HepG2 (cell line): ENCODE measurements around the gene TAF1B. TPM values are rescaled to one million over a fixed set of nuclear protein-coding genes. Genes with fewer than 3 reads are reported as not detected.

Experiments used
- ATAC-seq: fragments of 200-7000 bp; cut with Tn5 transposase; 3 replicates; pipeline ENCODE4 v1.9.1; 2020; ENCODE audit warnings: mild to moderate bottlenecking, moderate library complexity
- BruUV-seq: library from RNA; stranded (reverse); fragments of 400-500 nt; replicated peaks from 2 replicates; lab custom pipeline; 2021; lab: Mats Ljungman, UMichigan
- CTCF ChIA-PET: fragments of 300-600 bp; formaldehyde crosslinking; extraction: SDS; loops from one replicate; lab custom pipeline; 2021; ENCODE audit warnings: low total read pairs, inconsistent platforms, low intra/inter-chr PET ratio; lab: Yijun Ruan, JAX
- POLR2A ChIA-PET: fragments of 350-600 bp; sonication (Branson Sonifier 250); formaldehyde crosslinking; loops from one replicate; lab custom pipeline; 2020; ENCODE audit warnings: antibody characterized with exemption, inconsistent platforms; lab: Yijun Ruan, JAX
- DNase-seq: peaks from one replicate; pipeline ENCODE4 v3.0.0-alpha.2; 2015; ENCODE audit warnings: low spot score
- FAIRE-seq: peaks from 3 replicates; lab custom pipeline; 2011; peaks lifted over from hg19 to GRCh38; lab: Jason Lieb, UNC
- H2AFZ ChIP-seq: one replicate; pipeline ENCODE4 v1.6.1; 2011; ENCODE audit warnings: low read length, inconsistent platforms
- H3K27ac ChIP-seq: fragments of 300-600 bp; 3 replicates; pipeline ENCODE4 v1.8.0; 2011; ENCODE audit warnings: mixed run types, mild to moderate bottlenecking, mixed read lengths, low read length, inconsistent platforms; ENCODE audit not compliant: insufficient read depth; ENCODE audit errors: extremely low read length
- H3K27me3 ChIP-seq, 2 experiments: fragments of 200-600 bp in 1 of 2; 2 replicates in 1 of 2; 3 replicates in 1 of 2; pipeline versions ENCODE4 v1.6.0 to v1.8.0; 2011; ENCODE audit warnings: low read length in 2 of 2, mild to moderate bottlenecking in 2 of 2, moderate library complexity in 2 of 2, inconsistent platforms in 1 of 2; ENCODE audit not compliant: insufficient read depth in 2 of 2, control insufficient read depth in 1 of 2
- H3K36me3 ChIP-seq, 2 experiments: fragments of 200-600 bp in 1 of 2; replicated peaks in 1 of 2; 2 replicates in 1 of 2; 3 replicates in 1 of 2; pipeline versions ENCODE4 v1.5.1 to v1.8.0; 2011; ENCODE audit warnings: low read length in 2 of 2, inconsistent platforms in 1 of 2; ENCODE audit not compliant: insufficient read depth in 2 of 2, control insufficient read depth in 1 of 2
- H3K4me1 ChIP-seq: 2 replicates; pipeline ENCODE4 v1.5.1; 2012; ENCODE audit warnings: low read length, inconsistent platforms; ENCODE audit not compliant: insufficient read depth
- H3K4me2 ChIP-seq: 2 replicates; pipeline ENCODE4 v1.6.0; 2011; ENCODE audit warnings: low read depth, low read length, inconsistent platforms
- H3K4me3 ChIP-seq, 3 experiments: fragments of 200-600 bp in 1 of 3; sonication (generic), shearing (Covaris generic) in 1 of 3; replicated peaks in 1 of 3; 2 replicates each; pipeline ENCODE4 v1.5.1; 2011 to 2016; ENCODE audit warnings: low read length in 3 of 3, inconsistent platforms in 2 of 3, low read depth in 2 of 3, mild to moderate bottlenecking in 2 of 3, control low read depth in 1 of 3, mixed read lengths in 1 of 3; ENCODE audit not compliant: insufficient read depth in 1 of 3
- H3K79me2 ChIP-seq: one replicate; pipeline ENCODE4 v1.6.1; 2011; ENCODE audit warnings: low read length, inconsistent platforms; ENCODE audit not compliant: insufficient read depth
- H3K9ac ChIP-seq: 2 replicates; pipeline ENCODE4 v1.6.0; 2011; ENCODE audit warnings: mild to moderate bottlenecking, low read depth, low read length, inconsistent platforms; ENCODE audit not compliant: insufficient read depth
- H3K9me3 ChIP-seq: 2 replicates; pipeline ENCODE4 v1.5.1; 2012; ENCODE audit warnings: mild to moderate bottlenecking, low read length
- H4K20me1 ChIP-seq: 2 replicates; pipeline ENCODE4 v1.6.0; 2011; ENCODE audit warnings: inconsistent platforms, mild to moderate bottlenecking, low read length, moderate library complexity; ENCODE audit not compliant: insufficient read depth
- CREB1 ChIP-seq, 2 experiments: fragments of 450-650 bp in 1 of 2; IDR thresholded peaks; 2 replicates each; pipeline ENCODE4 v1.6.1; 2016 to 2017; ENCODE audit warnings: control low read depth in 1 of 2, mild to moderate bottlenecking in 1 of 2, missing compliant biosample characterization in 1 of 2, missing genetic modification characterization in 1 of 2
- CREM ChIP-seq, 2 experiments: sonication (generic) in 1 of 2; formaldehyde crosslinking in 1 of 2; IDR thresholded peaks; 2 replicates each; pipeline versions ENCODE4 v1.4.0 to v1.6.1; 2016 to 2020; ENCODE audit warnings: antibody characterized with exemption in 1 of 2, mild to moderate bottlenecking in 1 of 2, missing genetic modification reagents in 1 of 2
- ELF3 ChIP-seq: IDR thresholded peaks from 2 replicates; pipeline ENCODE4 v1.6.1; 2016; ENCODE audit warnings: missing genetic modification reagents, missing compliant biosample characterization
- GATAD2A ChIP-seq: IDR thresholded peaks from 2 replicates; pipeline ENCODE4 v1.6.1; 2016
- HNRNPH1 ChIP-seq: fragments of 200-400 bp; formaldehyde crosslinking; optimal IDR thresholded peaks from 2 replicates; pipeline ENCODE3; 2017; ENCODE audit warnings: mild to moderate bottlenecking, low read depth, low read length
- KLF16 ChIP-seq, 2 experiments: sonication (generic) in 1 of 2; formaldehyde crosslinking in 1 of 2; IDR thresholded peaks; 2 replicates each; pipeline versions ENCODE4 v1.6.1 to v1.8.0; 2016 to 2023; ENCODE audit warnings: missing genetic modification reagents in 2 of 2, missing compliant biosample characterization in 1 of 2
- PLRG1 ChIP-seq: fragments of 450-650 bp; conservative IDR thresholded peaks from 2 replicates; pipeline ENCODE4 v1.6.1; 2016
- SOX5 ChIP-seq: IDR thresholded peaks from 2 replicates; pipeline ENCODE4 v1.6.1; 2016; ENCODE audit warnings: borderline replicate concordance
- TCF7 ChIP-seq: sonication (generic); IDR thresholded peaks from 2 replicates; pipeline ENCODE4 v1.6.1; 2016; ENCODE audit warnings: antibody characterized with exemption, low read depth
- ZBTB33 ChIP-seq: sonication (generic); formaldehyde crosslinking; IDR thresholded peaks from 2 replicates; pipeline ENCODE4 v1.4.0; 2020; ENCODE audit warnings: missing genetic modification reagents
- ZNF770 ChIP-seq: sonication (generic); formaldehyde crosslinking; IDR thresholded peaks from 2 replicates; pipeline ENCODE4 v1.5.0; 2020; ENCODE audit warnings: mild to moderate bottlenecking, missing genetic modification reagents
- WGBS: methylation state at CpG from one replicate; pipeline ENCODE4 v1.1.6; 2017; ENCODE audit warnings: low lambda C conversion rate; 5-methylcytosine and 5-hydroxymethylcytosine counted together
- in situ Hi-C: cut with HindIII; loops from 2 replicates; pipeline ENCODE4 v1.10.0; 2017; ENCODE audit warnings: low pct_unique_long_range_greater_than_20kb; ENCODE audit not compliant: extremely low pct_ligation_motif_present
- intact Hi-C: fragments of 100-400 bp; cut with micrococcal nuclease; formaldehyde crosslinking; loops from one replicate; pipeline ENCODE4 v1.10.0; 2022; ENCODE audit not compliant: unreplicated experiment
- polyA plus RNA-seq, 8 experiments: library from polyadenylated mRNA; depleted of rRNA in 3 of 8; stranded (reverse) in 7 of 8; unstranded in 1 of 8; fragments of >200 nt; fragmentation: Illumina TruSeq in 4 of 8; extraction: Trizol in 4 of 8; gene quantifications; 2 replicates each; pipeline versions ENCODE4 v1.2.1 to v1.2.3, GENCODE V29; 2011 to 2016; ENCODE audit warnings: low read depth in 4 of 8, missing spikeins in 1 of 8, mixed read lengths in 1 of 8; ENCODE audit not compliant: insufficient read depth in 1 of 8
- total RNA-seq, 5 experiments: library from RNA; depleted of rRNA; stranded (reverse); fragments of >200 nt; fragmentation: Illumina TruSeq; extraction: Trizol; gene quantifications; 2 replicates each; pipeline ENCODE4 v1.2.3, GENCODE V29; 2016; ENCODE audit warnings: low read depth in 1 of 5
- TF ChIP-seq, protein P1 (sequence below): sonication (generic); formaldehyde crosslinking; IDR thresholded peaks from 2 replicates; pipeline ENCODE4 v1.4.0; 2020; ENCODE audit warnings: missing genetic modification reagents, mild to moderate bottlenecking, borderline replicate concordance
- TF ChIP-seq, protein P2 (sequence below): sonication (generic); formaldehyde crosslinking; IDR thresholded peaks from 2 replicates; pipeline ENCODE4 v1.8.1; 2022; ENCODE audit warnings: low read depth, mild to moderate bottlenecking, missing genetic modification reagents

TAF1B gene
- total and polyA plus RNA-seq, 2 of the 13 experiments (the other 11 are each of a cell fraction or from before 2014, with no cell fraction given): 13.3 to 27.7 TPM

DNA sequence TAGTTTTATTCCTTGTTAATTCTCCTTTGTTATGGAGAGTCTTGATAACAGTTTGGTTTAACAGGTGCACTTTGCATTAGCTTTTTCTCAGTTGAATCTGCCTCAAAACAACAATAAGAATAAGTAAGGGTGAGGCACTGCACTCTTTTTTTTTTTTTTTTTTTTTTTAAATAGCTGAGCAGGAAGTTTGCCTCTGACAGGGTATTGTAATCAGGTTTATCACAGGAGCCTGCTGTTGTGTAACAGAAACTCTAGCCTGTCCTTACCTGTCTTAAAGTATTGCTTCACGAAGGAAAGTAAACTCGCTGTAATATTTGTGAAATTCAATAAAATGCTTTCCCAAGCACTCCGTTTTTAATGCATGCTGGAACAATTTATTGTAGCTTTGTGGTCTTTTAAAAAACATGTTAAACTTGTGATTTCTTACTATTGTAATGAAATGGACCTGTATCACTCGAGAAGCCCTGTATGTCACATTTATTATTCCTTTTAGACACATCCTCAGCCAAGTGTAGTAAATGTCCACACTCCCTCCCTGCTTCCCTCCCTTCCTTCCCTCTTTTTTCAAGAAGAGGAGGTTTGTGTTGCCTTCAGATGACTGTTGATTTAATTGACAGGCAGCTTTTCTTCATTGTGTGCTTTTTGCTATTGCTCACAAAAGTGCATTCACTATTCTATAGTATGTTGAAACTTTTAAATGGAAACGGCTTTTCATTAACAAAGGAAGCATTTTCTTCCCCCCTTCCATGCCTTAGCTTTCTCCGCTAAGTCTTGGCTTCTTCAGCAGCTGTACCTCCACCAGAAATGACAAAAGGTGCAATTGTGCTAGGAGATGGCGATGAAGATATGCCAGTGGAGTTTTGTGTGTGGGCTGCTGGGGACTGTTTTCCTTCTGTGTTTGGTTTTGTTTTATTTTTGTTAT, 52.7 kb downstream of the TAF1B start:
- ChIA-PET POLR2A (interaction anchor here (1.6 kb wide), 1 partner anchor 53 kb away, joined by 5 read pairs; the partner anchor contains the start of gene TAF1B), CTCF (no interaction called here)
- no TSS peak for BruUV-seq
- H3K9me3 ChIP-seq: no peaks in the 10 kb centered on the region
- FAIRE-seq (peak; percentile 63), DNase-seq (peak; percentile 67), ATAC-seq (peak; percentile 74)
- peaks cover 28% of the 10 kb centered on the region for H3K4me1 ChIP-seq
- H3K4me3 ChIP-seq: no peak overlapping the region
- WGBS: 41% methylated on average over 7 of the region's 7 CpGs
- no peaks in the 10 kb centered on the region for H3K27me3 ChIP-seq
- H3K36me3 ChIP-seq: no peaks in the 10 kb centered on the region; a peak in 2 of 5 replicates
- H2AFZ ChIP-seq: no peak overlapping the region
- no peaks in the 10 kb centered on the region for H3K79me2 ChIP-seq
- in situ Hi-C loops (no loop called here), intact Hi-C loops (loop anchor here (5.0 kb wide), 1 partner anchor 46 kb away; no protein-coding TSS in a partner anchor)
- H4K20me1 ChIP-seq: no peaks in the 10 kb centered on the region
- no peak overlapping the region for H3K9ac ChIP-seq
- H3K4me2 ChIP-seq: peak overlapping the region; percentile 43; the same call in 1 of the 2 replicates
- peak overlapping the region; percentile 41 for H3K27ac ChIP-seq
- TF ChIP-seq, protein P1, sequence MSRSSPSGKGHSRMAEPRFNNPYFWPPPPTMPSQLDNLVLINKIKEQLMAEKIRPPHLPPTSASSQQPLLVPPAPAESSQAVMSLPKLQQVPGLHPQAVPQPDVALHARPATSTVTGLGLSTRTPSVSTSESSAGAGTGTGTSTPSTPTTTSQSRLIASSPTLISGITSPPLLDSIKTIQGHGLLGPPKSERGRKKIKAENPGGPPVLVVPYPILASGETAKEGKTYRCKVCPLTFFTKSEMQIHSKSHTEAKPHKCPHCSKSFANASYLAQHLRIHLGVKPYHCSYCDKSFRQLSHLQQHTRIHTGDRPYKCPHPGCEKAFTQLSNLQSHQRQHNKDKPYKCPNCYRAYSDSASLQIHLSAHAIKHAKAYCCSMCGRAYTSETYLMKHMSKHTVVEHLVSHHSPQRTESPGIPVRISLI (CRISPR knock-in tag): peak; percentile 78; the same call in 1 of the 2 replicates
- no peak for TF ChIP-seq ELF3 (CRISPR knock-in tag)
- TF ChIP-seq ZBTB33: peak; percentile 98
- TF ChIP-seq HNRNPH1: no peak
- TF ChIP-seq SOX5 (CRISPR knock-in tag): peak; percentile 51; the same call in 1 of the 2 replicates
- TF ChIP-seq CREB1 (IDR thresholded peaks at IDR 0.05): no peak
- peak; percentile 31; the same call in 1 of the 2 replicates for TF ChIP-seq CREB1 (CRISPR knock-in tag; IDR thresholded peaks at IDR 0.05)
- TF ChIP-seq TCF7: no peak
- TF ChIP-seq, protein P2, sequence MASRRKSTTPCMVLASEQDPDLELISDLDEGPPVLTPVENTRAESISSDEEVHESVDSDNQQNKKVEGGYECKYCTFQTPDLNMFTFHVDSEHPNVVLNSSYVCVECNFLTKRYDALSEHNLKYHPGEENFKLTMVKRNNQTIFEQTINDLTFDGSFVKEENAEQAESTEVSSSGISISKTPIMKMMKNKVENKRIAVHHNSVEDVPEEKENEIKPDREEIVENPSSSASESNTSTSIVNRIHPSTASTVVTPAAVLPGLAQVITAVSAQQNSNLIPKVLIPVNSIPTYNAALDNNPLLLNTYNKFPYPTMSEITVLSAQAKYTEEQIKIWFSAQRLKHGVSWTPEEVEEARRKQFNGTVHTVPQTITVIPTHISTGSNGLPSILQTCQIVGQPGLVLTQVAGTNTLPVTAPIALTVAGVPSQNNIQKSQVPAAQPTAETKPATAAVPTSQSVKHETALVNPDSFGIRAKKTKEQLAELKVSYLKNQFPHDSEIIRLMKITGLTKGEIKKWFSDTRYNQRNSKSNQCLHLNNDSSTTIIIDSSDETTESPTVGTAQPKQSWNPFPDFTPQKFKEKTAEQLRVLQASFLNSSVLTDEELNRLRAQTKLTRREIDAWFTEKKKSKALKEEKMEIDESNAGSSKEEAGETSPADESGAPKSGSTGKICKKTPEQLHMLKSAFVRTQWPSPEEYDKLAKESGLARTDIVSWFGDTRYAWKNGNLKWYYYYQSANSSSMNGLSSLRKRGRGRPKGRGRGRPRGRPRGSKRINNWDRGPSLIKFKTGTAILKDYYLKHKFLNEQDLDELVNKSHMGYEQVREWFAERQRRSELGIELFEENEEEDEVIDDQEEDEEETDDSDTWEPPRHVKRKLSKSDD (CRISPR knock-in tag): no peak
- 0 out of 4 replicates have a peak, but pooled peaks of 1 of the 2 experiments have one; percentile 9 for TF ChIP-seq KLF16 (CRISPR knock-in tag; IDR thresholded peaks at IDR 0.05)
- TF ChIP-seq ZNF770 (CRISPR knock-in tag): no peak
- no peak for TF ChIP-seq PLRG1
- peak; percentile 25; the same call in 1 of the 2 replicates for TF ChIP-seq GATAD2A
- TF ChIP-seq CREM (IDR thresholded peaks at IDR 0.05): 0 out of 2 replicates have a peak, but pooled peaks have one; percentile 23
- no peak for TF ChIP-seq CREM (CRISPR knock-in tag; IDR thresholded peaks at IDR 0.05)
